Parathyroid adenoma (tissue), 2 donors: ENCODE measurements around the gene TMEM200A.

ENCODE experiments used
- H2AFZ ChIP-seq: fragments of 300-600 bp; sonication (generic); one replicate; pipeline ENCODE4 v1.7.0; 2017; ENCODE audit warnings: antibody characterized with exemption, mild to moderate bottlenecking
- H3K27ac ChIP-seq: fragments of 300-600 bp; sonication (generic); one replicate; pipeline ENCODE4 v1.7.0; 2017
- H3K27me3 ChIP-seq: fragments of 300-600 bp; sonication (generic); one replicate; pipeline ENCODE4 v1.7.0; 2017; ENCODE audit warnings: low read length; ENCODE audit not compliant: control insufficient read depth, insufficient read depth
- H3K36me3 ChIP-seq: fragments of 300-600 bp; sonication (generic); one replicate; pipeline ENCODE4 v1.7.0; 2017; ENCODE audit warnings: low read length; ENCODE audit not compliant: control insufficient read depth, insufficient read depth
- H3K4me1 ChIP-seq: fragments of 300-600 bp; sonication (generic); one replicate; pipeline ENCODE4 v1.7.0; 2017; ENCODE audit warnings: control low read depth
- H3K4me2 ChIP-seq: fragments of 300-600 bp; sonication (generic); one replicate; pipeline ENCODE4 v1.7.0; 2017; ENCODE audit warnings: low read length
- H3K4me3 ChIP-seq: fragments of 300-600 bp; sonication (generic); one replicate; pipeline ENCODE4 v1.7.0; 2017; ENCODE audit warnings: low read depth, low read length
- H3K79me2 ChIP-seq: fragments of 300-600 bp; sonication (generic); one replicate; pipeline ENCODE4 v1.7.0; 2017; ENCODE audit warnings: control low read depth
- H3K9ac ChIP-seq: fragments of 300-600 bp; sonication (generic); one replicate; pipeline ENCODE4 v1.7.0; 2017; ENCODE audit warnings: mild to moderate bottlenecking
- H3K9me3 ChIP-seq: fragments of 300-600 bp; sonication (generic); one replicate; pipeline ENCODE4 v1.7.0; 2017; ENCODE audit warnings: low read length; ENCODE audit not compliant: control insufficient read depth
- CTCF ChIP-seq: fragments of 300-600 bp; sonication (generic); IDR thresholded peaks from one replicate; pipeline ENCODE4 v1.7.0; 2017; ENCODE audit warnings: antibody characterized with exemption, mild to moderate bottlenecking
- donor health status: primary hyperparathyroidism.

The TMEM200A gene

GRCh38 chr6:130365166-130366106, at the start of gene TMEM200A:
Gene TMEM200A (plus strand): TSS chr6:130366017. CDS start chr6:130440423, 74,406 bp downstream.
- H3K36me3 ChIP-seq, result peaks cover 2% of the 10 kb centered on the region
- H3K79me2 ChIP-seq, result no peaks in the 10 kb centered on the region
- peaks cover 4% of the 10 kb centered on the region for H3K27me3 ChIP-seq
- H3K9ac ChIP-seq, result no peak within 1 kb of the TSS
- TF ChIP-seq CTCF, result peak; percentile 22
- no peak within 1 kb of the TSS for H3K27ac ChIP-seq
- H3K4me2 ChIP-seq, result peak within 1 kb of the TSS; percentile 78
- no peaks in the 10 kb centered on the region for H3K4me1 ChIP-seq
- H3K4me3 ChIP-seq, result peak within 1 kb of the TSS; percentile 59
- no peaks in the 10 kb centered on the region for H3K9me3 ChIP-seq
- H2AFZ ChIP-seq, result peak within 1 kb of the TSS; percentile 68

- no peaks in the 10 kb centered on the region for H3K4me1 ChIP-seq
- no peak overlapping the region for H3K4me2 ChIP-seq
- no peaks in the 10 kb centered on the region for H3K36me3 ChIP-seq
- H2AFZ ChIP-seq, result no peak overlapping the region
- H3K4me3 ChIP-seq, result no peak overlapping the region
- no peaks in the 10 kb centered on the region for H3K27me3 ChIP-seq
- H3K27ac ChIP-seq, result no peak overlapping the region
- H3K79me2 ChIP-seq, result no peaks in the 10 kb centered on the region
- no peak for TF ChIP-seq CTCF
- no peak overlapping the region for H3K9ac ChIP-seq
- H3K9me3 ChIP-seq, result no peaks in the 10 kb centered on the region
These were observed 44.9 kb upstream of the TMEM200A start for GRCh38 chr6:130320908-130321307.

- H3K79me2 ChIP-seq, result no peaks in the 10 kb centered on the region
- no peak overlapping the region for H3K4me3 ChIP-seq
- H3K27ac ChIP-seq, result no peak overlapping the region
- H3K4me2 ChIP-seq, result no peak overlapping the region
- peak; percentile 65 for TF ChIP-seq CTCF
- H3K9ac ChIP-seq, result no peak overlapping the region
- H3K4me1 ChIP-seq, result no peaks in the 10 kb centered on the region
- no peaks in the 10 kb centered on the region for H3K9me3 ChIP-seq
- no peaks in the 10 kb centered on the region for H3K36me3 ChIP-seq
- no peaks in the 10 kb centered on the region for H3K27me3 ChIP-seq
- H2AFZ ChIP-seq, result no peak overlapping the region
These were observed 43.0 kb upstream of the TMEM200A start for GRCh38 chr6:130322673-130323268.

- no peaks in the 10 kb centered on the region for H3K4me1 ChIP-seq
- H2AFZ ChIP-seq, result no peak overlapping the region
- no peak for TF ChIP-seq CTCF
- H3K79me2 ChIP-seq, result no peaks in the 10 kb centered on the region
- H3K36me3 ChIP-seq, result no peaks in the 10 kb centered on the region
- H3K27ac ChIP-seq, result no peak overlapping the region
- H3K4me2 ChIP-seq, result no peak overlapping the region
- H3K4me3 ChIP-seq, result no peak overlapping the region
- no peak overlapping the region for H3K9ac ChIP-seq
- no peaks in the 10 kb centered on the region for H3K27me3 ChIP-seq
- H3K9me3 ChIP-seq, result no peaks in the 10 kb centered on the region
These were observed 41.2 kb upstream of the TMEM200A start for GRCh38 chr6:130324657-130325056.
